NCI-H2029 treated with DMSO at 0.1 percent for 48 hours (cell line): ENCODE results near the gene ADGRB2.

Experiments
- DNase-seq: peaks from one replicate; lab custom pipeline; 2025; lab: John Stamatoyannopoulos, UW

Gene ADGRB2

GRCh38 chr1:31781756-31782371 lies 17.7 kb upstream of the ADGRB2 start:
- no peak for DNase-seq

GRCh38 chr1:31781138-31781755 lies 17.1 kb upstream of the ADGRB2 start:
- DNase-seq: no peak

- DNase-seq: no peak
These were observed 16.5 kb upstream of the ADGRB2 start for GRCh38 chr1:31780632-31781031.

- DNase-seq: no peak
These were observed 15.5 kb upstream of the ADGRB2 start for GRCh38 chr1:31779687-31780086.

- DNase-seq: no peak
These were observed 14.8 kb upstream of the ADGRB2 start for GRCh38 chr1:31778763-31779488.

- no peak for DNase-seq
These were observed 12.4 kb upstream of the ADGRB2 start for GRCh38 chr1:31776516-31776915.

- DNase-seq: no peak
These were observed 11.9 kb upstream of the ADGRB2 start for GRCh38 chr1:31776032-31776431.

- no peak for DNase-seq
These were observed 11.3 kb upstream of the ADGRB2 start for GRCh38 chr1:31775210-31775999.

GRCh38 chr1:31774495-31774894 lies 10.4 kb upstream of the ADGRB2 start:
- no peak for DNase-seq

GRCh38 chr1:31773861-31774260 lies 9.7 kb upstream of the ADGRB2 start:
- DNase-seq: no peak

- no peak for DNase-seq
These were observed 8.6 kb upstream of the ADGRB2 start for GRCh38 chr1:31772669-31773248.

GRCh38 chr1:31771891-31772668 lies 7.9 kb upstream of the ADGRB2 start:
- no peak for DNase-seq

- DNase-seq: no peak
These were observed 5.7 kb upstream of the ADGRB2 start for GRCh38 chr1:31769720-31770390.

- no peak for DNase-seq
These were observed 5.0 kb upstream of the ADGRB2 start for GRCh38 chr1:31768939-31769704.

- DNase-seq: no peak
These were observed 4.3 kb upstream of the ADGRB2 start for GRCh38 chr1:31768407-31768907.

- DNase-seq: no peak
These were observed 3.1 kb upstream of the ADGRB2 start for GRCh38 chr1:31767225-31767624.

GRCh38 chr1:31765516-31765915 lies 1.4 kb upstream of the ADGRB2 start:
- no peak for DNase-seq

- DNase-seq: no peak
These were observed 914 bp upstream of the ADGRB2 start for GRCh38 chr1:31765041-31765467.

- no peak for DNase-seq
These were observed 349 bp downstream of the ADGRB2 start for GRCh38 chr1:31763671-31764311.
